ENCODE results near the gene BRD7. TPM values are rescaled to one million over a fixed set of nuclear protein-coding genes. Genes with fewer than 3 reads are reported as not detected.
A peak's percentile ranks its signal among the peaks of the same experiment; 100 is the strongest.

Gene BRD7
- total RNA-seq, 2 experiments from 2014 or later: 76.2 to 93.4 TPM

DNA sequence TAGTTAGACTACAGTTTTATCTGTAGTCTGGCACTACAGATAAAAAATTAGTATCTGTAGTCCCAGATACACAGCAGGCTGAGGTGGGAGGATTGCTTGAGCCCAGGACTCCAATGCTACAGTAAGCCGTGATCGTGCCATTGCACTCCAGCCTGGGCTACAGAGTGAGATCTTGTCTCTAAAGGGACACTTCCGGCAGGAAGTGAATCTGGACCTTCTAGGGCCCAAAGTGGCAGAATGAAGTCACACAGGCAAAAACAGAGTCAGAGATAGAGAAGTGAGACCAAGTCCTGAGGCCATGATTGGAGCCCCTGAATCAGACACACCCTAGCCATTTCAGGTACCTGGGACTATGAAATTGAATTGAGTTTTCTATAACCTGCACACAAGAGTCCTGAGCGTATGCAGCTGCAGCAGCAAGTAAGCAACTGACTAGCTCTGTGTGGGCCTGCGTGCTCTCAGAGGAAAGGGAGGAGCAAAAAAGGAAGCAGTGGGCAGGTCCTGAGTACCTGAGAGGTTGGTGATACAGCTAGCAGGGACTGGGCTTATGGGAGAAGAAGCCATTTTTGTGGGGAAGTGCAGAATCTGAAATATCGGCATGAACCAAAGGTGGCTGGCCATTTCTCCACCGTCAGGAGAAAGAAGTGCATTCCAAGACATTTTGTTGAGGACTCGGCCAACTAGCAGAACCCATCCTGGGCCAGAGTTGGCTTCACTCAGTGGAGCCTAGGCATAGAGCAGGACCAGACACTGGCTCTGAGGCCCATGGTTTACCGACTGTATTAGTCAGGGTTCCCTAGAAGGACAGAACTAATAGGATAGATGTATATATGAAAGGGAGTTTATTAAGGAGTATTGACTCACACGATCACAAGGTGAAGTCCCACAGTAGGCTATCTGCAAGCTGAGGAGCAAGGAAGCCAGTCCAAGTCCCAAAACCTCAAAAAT, 27.2 kb upstream of the BRD7 start:
- POLR2A ChIA-PET: no interaction called here
- TF ChIP-seq, protein P1, sequence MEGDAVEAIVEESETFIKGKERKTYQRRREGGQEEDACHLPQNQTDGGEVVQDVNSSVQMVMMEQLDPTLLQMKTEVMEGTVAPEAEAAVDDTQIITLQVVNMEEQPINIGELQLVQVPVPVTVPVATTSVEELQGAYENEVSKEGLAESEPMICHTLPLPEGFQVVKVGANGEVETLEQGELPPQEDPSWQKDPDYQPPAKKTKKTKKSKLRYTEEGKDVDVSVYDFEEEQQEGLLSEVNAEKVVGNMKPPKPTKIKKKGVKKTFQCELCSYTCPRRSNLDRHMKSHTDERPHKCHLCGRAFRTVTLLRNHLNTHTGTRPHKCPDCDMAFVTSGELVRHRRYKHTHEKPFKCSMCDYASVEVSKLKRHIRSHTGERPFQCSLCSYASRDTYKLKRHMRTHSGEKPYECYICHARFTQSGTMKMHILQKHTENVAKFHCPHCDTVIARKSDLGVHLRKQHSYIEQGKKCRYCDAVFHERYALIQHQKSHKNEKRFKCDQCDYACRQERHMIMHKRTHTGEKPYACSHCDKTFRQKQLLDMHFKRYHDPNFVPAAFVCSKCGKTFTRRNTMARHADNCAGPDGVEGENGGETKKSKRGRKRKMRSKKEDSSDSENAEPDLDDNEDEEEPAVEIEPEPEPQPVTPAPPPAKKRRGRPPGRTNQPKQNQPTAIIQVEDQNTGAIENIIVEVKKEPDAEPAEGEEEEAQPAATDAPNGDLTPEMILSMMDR (IDR thresholded peaks at IDR 0.05): no peak

GRCh38 chr16:50393858-50394802, 25.3 kb upstream of the BRD7 start:
- TF ChIP-seq, protein P1 (IDR thresholded peaks at IDR 0.05): no peak
- Mint-ChIP-seq H3K27me3 (no peaks in the 10 kb centered on the region), H3K4me1 (ENCODE audit: low read depth) (peaks cover 9% of the 10 kb centered on the region), H3K9me3 (no peaks in the 10 kb centered on the region), H3K36me3 (ENCODE audit: low read depth) (no peaks in the 10 kb centered on the region), H3K27ac (no peak overlapping the region), H3K4me3 (no peak overlapping the region)
- intact Hi-C loops (cut with micrococcal nuclease): no loop called here
- DNase-seq (no peak), ATAC-seq (no peak)
- ChIA-PET POLR2A (interaction anchor here (0.7 kb wide), 1 partner anchor 131 kb away, joined by 3 read pairs; no protein-coding TSS in a partner anchor), CTCF (no interaction called here)

More for the DNA sequence above, 27.2 kb upstream of the BRD7 start:
- H3K4me3 Mint-ChIP-seq: no peak overlapping the region
- H3K27ac Mint-ChIP-seq: no peak overlapping the region
- no peaks in the 10 kb centered on the region for H3K36me3 Mint-ChIP-seq (ENCODE audit: low read depth)
- CTCF ChIA-PET: no interaction called here
- H3K9me3 Mint-ChIP-seq: no peaks in the 10 kb centered on the region
- ATAC-seq (peak; percentile 56), DNase-seq (peak; percentile 11)
- H3K27me3 Mint-ChIP-seq: no peaks in the 10 kb centered on the region
- H3K4me1 Mint-ChIP-seq (ENCODE audit: low read depth): peaks cover 9% of the 10 kb centered on the region
- intact Hi-C loops (cut with micrococcal nuclease): no loop called here

DNA sequence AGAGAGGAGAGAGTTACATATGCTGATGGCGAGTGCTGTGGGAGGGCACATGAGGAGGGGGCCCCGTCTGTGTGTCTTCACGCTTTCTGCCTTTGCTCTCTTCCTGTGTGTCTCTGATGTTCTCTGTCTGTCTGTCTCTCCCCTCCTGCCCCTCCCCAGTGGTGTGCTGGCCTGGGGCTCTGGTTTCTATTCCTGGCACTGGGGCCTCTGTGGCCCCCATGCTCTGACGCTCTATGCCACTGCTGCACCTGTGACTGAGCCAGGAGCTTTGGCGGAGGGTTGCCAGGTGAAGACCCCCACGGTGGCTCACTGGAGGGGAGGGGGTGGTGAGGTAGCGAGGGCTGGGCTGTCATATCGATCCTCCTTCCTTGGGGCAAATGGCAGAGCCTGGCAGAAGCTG, 24.6 kb upstream of the BRD7 start:
- H3K4me3 Mint-ChIP-seq: no peak overlapping the region
- TF ChIP-seq, protein P1 (IDR thresholded peaks at IDR 0.05): no peak
- H3K27ac Mint-ChIP-seq: no peak overlapping the region
- ATAC-seq (no peak), DNase-seq (no peak)
- no peaks in the 10 kb centered on the region for H3K36me3 Mint-ChIP-seq (ENCODE audit: low read depth)
- POLR2A ChIA-PET: no interaction called here
- intact Hi-C loops (cut with micrococcal nuclease): no loop called here
- no peaks in the 10 kb centered on the region for H3K27me3 Mint-ChIP-seq
- CTCF ChIA-PET: no interaction called here
- peaks cover 7% of the 10 kb centered on the region for H3K4me1 Mint-ChIP-seq (ENCODE audit: low read depth)
- H3K9me3 Mint-ChIP-seq: no peaks in the 10 kb centered on the region

GRCh38 chr16:50390914-50391716, 22.3 kb upstream of the BRD7 start:
- no peak overlapping the region for H3K4me3 Mint-ChIP-seq
- H3K36me3 Mint-ChIP-seq (ENCODE audit: low read depth): no peaks in the 10 kb centered on the region
- ATAC-seq: no peak
- no peak for DNase-seq
- no peaks in the 10 kb centered on the region for H3K27me3 Mint-ChIP-seq
- CTCF ChIA-PET: no interaction called here
- H3K27ac Mint-ChIP-seq: no peak overlapping the region
- intact Hi-C loops (cut with micrococcal nuclease): no loop called here
- POLR2A ChIA-PET: no interaction called here
- TF ChIP-seq, protein P1 (IDR thresholded peaks at IDR 0.05): no peak
- no peaks in the 10 kb centered on the region for H3K9me3 Mint-ChIP-seq
- H3K4me1 Mint-ChIP-seq (ENCODE audit: low read depth): peaks cover 5% of the 10 kb centered on the region
